ENCODE results near the gene NECAB3.

The NECAB3 gene

DNA sequence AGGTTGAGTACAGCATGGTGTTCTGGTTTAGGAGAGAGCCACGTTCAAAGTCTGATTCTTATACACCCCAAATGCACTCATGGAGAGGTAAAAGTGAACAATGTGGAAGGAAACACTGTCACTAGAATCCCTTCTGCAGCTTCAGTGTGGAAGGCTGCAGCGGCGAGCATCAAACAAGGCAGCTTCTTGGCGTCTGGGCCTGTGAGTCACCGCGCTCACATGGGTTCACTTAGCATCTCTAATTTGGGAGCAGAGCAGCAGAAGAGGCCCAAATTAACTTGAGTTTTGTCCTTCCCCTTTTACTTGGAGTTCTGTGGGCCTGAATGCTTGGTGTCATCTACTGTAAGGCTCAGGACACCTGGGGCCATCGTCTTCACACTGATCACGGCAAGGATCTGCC lies 22.9 kb upstream of the NECAB3 start:
- DNase-seq (ENCODE audit: low spot score): no peak

DNA sequence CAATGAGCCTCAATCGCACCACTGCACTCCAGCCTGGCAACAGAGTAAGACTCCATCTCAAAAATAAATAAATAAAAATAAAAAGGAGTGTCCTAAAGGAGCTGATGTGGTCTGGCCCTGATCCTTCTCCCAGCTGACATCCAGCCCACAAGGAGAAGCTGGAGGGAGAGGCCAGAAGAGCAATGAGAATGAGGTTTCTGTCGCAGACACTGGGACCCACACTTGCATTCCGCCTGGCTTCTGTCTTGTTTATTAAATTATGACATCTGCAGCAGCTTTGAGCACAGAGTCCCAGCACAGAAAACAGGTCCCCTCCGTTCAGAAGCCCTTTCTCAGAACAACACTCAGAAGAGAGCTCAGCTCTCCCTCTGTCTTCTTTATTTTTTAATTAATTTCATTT lies 22.2 kb upstream of the NECAB3 start:
- DNase-seq (ENCODE audit: low spot score): no peak

DNA sequence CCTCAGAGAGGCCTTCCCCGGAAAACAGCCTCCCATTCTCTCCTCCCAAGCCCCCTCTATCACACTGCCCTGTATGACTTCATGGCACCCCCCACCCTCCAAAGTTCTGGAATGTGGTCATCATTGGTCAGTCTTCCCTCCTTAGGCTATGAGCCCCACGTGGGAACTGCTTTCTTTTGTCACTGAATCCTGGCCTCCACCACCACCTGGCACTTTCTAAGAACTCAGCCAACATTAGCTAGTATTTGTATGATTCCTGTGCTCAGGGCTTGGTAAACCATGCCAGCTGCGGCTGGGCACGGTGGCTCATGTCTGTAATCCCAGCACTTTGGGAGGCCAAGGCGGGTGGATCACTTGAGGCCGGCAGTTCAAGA lies 20.4 kb upstream of the NECAB3 start:
- DNase-seq (ENCODE audit: low spot score): no peak

DNA sequence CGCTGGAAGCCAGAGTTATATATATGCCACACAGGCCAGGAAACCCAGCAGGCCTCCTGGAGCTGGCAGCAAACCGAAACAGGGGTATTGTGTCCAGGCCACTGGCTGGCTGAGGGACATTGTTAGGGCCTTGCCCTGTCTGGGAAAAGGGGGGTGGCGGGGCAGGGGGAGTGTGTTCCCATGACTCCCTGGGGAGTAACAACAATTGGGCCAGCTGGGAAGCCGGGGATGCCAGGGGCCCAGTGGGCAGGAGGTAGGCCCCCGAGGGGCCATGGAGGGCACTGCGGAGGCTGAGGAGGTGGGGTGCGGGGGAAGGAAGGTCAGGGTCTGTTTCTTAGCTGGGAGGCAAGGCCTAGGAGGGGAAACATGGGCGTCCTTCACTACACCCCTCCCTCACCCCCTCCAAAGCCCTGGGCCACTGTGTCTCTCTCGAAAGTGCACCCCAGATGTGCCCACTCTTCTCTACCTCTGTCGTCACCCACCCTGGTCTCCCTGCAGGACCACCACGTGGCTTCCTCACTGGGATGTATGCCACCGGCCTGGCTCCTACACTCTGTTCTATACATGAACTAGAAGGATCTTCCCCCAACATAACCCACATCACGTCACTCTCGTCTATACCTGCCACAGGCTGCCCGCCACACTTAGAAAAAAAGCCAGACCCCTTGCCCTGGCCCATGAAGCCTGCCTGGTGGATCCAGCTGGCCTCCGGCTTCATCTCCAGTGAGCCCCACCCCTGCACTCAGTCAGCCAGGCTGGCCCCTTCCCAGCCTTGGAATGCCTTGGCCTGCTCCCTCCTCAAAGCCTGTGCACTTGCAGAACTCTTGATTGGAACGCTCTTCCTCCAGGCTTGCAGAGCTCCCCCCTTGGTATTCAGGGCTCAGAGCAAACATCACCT lies 19.8 kb upstream of the NECAB3 start:
- DNase-seq (ENCODE audit: low spot score): no peak

DNA sequence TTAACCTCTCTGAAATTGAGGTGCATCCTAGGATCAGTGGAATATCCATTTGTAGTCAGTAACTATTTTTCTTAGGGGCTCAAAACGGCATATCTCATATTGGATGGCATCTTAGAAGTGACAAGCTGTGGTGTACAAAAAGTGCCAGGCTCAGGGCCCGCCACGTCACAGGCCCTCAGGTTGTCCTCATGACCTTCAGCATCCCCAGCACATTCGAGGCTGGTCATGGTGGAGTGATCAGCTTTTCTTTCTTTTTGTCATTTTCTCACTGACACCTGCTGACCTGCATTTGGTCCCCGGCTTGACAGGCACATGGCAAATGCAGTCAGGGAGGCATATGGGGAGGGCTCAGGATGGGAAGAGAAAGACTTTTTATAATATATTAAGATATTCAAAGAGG lies 19.1 kb upstream of the NECAB3 start:
- no peak for DNase-seq (ENCODE audit: low spot score)

DNA sequence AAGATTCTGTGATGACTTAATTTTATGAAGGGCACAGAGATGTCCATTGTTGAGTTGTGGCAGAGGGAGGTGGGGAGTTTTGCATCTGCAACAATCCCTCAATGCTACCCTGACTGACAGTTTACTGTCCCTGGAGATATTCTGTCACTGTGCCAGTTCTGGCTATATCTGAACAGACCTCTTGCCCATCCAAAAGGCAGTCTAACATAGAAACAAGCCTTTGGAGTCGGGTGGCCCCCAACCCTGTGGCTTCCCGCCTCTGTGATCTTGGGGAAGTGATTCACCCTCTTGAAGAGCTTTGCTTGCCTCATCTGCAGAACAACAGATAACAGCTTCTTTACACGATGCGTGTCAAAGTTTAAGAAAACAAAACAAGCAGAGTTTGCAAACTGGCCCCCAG lies 15.7 kb upstream of the NECAB3 start:
- DNase-seq (ENCODE audit: low spot score): peak; percentile 36

DNA sequence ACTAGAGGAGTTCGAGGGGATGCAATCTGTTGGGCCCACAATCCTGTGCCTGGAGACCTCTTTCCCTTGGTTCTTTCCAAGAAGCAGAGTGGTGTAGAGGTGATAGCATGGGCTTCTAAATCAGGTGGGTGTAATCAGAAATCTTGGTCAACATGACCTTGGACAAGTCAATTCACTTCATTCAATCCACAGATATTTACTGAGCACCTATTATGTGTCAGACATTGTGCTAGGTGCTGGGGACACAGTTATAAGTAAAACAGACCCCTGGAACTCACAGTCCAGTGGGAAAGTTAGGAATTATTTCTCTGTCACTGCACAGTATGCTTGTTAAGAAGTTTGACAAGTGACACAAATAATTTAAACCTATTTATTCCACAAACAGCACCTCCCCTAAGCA lies 15.3 kb upstream of the NECAB3 start:
- no peak for DNase-seq (ENCODE audit: low spot score)

DNA sequence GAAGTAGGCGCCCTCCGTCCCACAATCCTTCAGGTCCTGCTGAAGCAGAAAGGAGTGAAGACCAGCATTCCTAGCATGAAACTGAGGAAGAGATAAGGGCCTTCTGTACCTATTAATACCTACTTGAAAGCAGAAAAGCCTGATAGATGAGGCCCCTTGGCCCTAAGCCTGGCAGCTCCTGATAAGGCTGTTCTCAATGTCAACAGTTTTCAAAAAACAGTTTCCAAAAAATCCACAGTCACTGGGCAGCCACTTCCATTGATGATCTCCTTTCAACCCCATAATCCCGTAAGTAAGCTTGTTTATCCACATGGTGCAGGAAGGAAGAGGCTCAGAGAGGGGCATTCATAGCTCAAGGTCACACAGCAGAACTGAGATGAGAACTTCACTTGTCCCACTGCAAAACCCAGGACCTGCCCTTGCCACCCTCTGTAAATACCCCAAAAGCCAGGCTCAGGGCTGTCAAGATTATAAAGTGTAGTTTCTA lies 14.8 kb upstream of the NECAB3 start:
- DNase-seq (ENCODE audit: low spot score): no peak

DNA sequence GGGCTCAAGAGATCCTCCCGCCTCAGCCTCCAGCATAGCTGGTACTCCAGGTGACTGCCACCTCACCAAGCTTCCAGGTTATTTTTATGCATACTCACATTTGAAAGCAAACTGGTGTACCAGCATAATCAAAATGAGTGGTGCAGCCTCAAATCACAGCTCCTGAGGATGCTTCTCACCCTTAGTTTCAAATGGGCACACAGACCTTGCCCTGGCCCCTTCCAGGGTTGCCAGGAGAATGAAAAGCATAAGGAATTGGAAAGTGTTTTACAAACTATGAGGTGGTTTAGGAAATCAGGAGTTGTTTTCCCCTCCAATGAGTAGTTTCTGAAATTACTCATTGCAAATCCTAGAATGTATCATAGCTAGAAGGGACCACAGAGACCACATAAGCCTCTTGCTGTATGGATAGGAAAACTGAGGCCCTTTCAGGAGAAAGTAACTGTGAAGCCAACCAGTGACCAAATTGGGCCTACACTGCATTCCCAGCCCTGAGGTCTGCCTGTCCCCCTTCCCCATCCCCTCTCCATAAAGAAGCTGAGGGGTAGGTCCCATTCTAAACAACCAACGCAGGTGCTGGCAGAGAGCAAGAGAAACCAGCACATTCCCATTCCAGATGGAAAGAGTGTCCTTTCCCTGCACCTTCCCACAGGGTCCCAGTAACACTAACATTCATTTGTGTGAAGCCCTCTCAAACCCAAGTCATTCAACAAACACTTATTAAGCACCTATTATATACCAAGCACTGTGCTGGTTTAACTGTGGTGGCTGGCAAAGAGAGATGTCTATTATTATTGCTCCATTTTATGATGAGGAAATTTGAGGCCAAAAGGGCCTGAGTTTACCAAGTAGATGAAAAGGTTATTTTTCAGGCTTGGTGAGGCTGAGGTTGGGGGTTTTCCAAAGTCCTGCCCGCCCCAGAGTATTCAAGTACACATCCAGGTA lies 14.0 kb upstream of the NECAB3 start:
- no peak for DNase-seq (ENCODE audit: low spot score)

DNA sequence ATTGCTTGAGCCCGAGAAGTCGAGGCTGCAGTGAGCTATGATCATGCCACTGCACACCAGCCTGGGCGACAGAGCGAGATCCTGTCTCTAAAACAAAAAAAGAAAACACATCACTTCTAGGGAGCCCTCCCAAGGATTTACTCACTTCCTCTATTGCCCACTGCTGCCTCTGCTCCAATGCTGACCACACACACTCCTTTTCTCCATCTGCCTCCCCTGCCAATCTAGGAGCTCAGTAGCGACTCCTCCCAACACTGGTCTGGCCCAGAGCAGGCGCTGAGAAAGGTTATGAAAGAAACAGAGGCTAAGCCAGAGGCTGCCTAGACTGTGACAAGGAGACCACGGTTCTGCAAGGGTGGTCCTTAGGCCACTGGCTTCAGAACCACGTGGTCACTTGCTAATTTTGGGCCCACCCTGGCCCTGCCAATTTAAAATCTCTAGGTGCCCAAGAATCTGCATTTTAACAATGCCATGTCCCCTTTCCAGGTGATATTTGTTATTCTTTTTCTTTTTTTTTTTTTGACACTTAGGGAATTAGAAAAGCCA lies 13.2 kb upstream of the NECAB3 start:
- no peak for DNase-seq (ENCODE audit: low spot score)

DNA sequence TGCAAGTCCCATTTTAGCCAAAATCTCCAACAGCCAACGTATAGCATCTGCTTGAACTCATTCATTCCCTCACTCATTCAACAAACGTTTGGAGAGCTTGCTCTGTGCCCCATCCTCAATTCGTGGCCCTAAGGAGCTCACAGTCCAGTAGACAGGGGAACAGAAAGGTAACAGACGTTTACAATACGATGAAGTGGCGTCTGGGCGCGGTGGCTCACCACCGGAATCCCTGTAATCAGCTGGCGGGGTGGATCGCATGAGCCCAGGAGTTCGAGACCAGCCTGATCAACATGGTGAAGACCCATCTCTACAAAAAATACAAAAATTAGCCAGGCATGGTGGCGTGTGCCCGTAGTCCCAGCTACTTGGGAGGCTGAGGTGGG lies 12.7 kb upstream of the NECAB3 start:
- no peak for DNase-seq (ENCODE audit: low spot score)

DNA sequence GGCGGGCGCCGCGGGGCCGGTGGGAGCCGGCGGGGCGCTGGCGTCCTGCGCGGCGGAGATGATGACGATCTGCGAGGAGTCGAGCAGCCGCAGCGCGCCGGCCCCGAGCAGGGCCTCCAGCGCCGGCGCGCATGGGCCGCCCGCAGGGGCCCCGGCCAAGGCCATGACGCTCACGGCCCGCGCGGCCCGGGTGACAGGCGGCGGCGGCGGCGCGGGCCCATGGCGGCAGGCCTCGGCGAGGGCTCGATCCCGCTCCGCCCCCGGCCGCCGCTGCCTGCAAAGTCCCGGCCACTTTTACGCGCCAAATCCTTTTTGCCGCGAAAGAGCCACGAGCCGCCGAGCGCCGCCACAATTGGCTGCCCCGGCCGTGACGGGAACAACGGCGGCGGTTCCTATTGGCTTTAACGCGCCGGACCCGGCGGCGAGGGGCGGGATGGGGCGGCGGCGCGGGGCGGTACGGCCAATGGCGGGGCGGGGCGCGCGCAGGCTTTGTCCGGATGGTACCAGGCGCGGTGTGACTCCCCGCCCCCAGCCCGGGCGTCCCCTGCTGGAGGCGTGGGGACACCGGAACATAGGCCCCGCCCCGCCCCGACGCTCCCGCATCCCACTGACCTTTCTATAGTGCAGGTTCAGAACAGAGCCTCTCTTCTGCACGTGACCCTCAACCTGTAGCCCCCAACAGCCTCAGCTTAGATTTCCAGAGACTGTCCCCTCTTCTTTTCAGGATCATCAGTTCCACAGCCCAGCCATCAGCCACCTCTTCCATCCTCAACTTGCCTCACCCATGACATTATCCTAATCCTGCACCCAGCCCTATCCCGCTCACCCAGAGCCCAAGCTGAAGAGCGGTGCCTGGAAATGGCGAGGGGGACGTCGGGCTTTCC lies 12.1 kb upstream of the NECAB3 start, which contains the start of gene E2F1:
Gene E2F1, minus strand, starts transcription at position 286 of the 884 bp plus-strand sequence. Its CDS starts 121 bp downstream, at position 165.
- peak; percentile 84 for DNase-seq (ENCODE audit: low spot score)

DNA sequence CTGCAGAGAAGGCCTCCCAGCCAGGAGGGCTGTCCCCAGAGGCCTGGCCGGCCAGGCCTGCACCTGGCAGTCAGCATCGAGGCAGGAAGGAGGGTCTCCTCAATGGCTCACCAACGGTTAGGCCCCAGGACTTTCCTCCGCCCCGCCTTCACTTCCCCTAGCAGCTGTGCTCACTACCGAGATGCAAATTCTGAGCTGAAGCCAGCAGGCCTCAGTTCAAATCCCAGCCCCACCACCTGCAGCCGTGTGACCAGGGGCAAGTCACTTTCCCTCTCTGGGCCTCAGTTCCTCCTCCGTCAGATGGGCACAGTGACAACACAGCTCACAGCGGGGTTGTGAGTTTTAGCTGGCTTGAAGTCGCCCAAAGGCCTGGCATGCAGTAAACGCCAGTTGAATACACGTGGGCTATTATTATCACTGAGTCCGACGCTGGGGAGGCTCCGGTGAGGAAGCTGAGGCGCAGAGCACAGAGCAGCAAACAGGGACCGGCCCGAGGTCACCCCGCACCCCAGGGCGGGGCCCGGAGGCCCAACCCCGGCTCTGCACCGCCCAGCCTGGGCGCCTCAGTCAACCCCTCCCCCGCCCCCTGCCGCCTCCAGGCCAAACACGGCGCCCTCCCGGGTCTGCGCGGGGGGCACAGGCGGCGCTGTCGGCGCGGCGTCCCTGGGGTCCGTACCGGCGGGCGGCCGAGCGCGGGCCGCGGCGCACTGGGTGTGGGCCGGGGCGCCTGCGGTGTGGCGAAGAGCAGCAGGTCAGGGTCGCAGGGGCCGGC lies 11.3 kb upstream of the NECAB3 start:
- DNase-seq (ENCODE audit: low spot score): no peak

DNA sequence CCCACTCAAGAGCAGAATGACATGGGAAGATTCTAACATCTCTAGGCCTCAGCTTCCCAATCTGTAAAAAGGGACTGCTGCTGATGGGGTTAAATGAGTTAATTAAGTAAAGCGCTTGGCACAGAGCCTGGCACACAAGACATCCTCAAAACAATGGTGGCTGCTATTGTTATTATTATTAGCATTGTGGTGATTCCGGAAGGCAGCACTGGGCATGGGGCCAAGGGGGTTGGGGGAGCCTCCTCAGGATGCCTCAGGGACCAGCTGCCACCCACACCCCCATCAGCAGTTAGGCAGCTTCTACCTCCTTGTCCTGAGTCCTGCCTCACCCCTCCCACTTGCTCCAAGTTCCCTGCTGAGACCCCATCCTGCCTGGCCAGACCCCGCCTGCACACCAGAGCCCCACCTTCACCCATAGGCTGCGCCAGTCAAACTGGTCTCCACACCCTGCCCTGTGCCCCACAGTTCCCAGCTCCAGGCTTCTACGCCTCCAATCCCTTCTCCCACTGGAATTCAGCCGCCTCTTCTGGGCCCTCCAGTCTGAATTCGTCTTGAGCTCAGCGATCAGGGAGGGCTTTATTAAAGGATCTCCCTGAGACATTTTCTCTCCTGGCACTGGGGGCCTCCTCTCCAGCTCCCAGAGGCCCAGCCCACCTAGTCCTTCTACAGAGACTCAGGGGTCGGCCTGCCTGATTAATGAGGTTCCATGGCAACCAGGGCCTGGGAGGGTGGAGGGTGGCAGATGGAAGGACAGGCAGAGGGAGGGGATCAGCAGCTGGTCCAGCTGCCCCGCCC lies 10.5 kb upstream of the NECAB3 start:
- peak; percentile 49 for DNase-seq (ENCODE audit: low spot score)

DNA sequence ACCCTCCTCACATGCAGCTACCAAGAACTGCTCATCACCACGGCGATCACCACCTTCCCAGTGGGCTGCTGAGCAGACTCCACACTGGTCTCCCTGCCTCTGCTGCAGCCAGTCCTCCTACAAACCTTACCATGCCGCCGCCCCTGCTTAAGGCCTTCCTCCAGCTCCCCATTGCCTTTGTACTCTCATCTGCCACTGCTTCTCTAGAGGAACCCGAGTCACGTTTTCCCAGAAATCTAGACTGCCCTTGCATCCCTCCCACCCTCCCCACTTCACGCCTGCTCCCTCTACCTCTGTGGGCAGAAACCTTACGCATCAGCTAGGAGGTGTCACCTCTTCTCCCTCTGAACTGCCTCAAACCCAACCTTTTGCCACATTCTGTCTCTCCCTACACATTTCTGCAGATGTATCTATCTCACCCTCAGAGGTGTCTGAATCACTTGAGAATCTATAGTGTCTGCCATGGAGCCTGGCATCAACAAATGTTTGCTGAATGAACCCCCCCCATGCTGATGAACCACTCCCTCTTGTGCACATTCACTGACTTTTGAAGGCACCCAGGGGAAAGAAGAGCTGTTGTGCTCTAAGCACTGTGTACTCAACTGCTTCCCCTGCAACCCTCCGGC lies 7.6 kb upstream of the NECAB3 start:
- DNase-seq (ENCODE audit: low spot score): no peak

DNA sequence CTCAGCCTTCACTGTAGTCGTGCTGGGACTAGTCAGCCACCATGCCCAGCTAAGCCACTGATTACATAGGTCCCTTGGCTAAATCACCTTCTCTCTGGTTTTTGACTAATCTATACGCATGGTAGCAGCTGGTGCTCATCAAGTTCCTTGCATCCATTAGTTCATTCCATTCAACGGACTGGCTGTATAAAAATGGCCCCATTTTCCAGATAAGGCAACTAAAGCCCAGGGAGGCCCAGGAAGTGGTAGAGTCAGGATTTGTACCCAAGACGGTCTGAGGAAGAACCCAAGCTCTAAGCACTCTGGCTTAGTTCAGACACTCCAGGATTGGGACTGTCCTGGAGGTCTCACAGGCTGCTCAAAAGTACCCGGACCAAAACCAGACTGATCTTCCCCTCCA lies 7.1 kb upstream of the NECAB3 start:
- no peak for DNase-seq (ENCODE audit: low spot score)

DNA sequence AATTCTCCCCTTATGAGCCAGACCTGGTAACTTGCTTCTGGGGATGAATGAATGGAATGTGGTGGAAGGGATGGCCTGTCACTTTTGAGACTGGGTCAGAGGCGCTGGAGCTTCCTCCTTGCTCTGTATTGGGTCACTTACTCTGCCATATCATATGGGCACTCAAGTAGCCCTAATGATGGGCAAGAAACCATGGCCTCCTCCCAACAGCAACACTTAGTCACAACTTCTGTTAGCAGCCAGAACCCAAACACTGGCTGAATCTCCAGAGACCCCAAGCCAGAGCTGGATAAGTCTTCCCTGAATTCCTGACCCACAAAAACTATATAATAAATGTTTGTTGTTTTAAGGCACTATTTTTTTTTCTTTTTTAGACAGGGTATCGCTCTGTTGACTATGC lies 6.5 kb upstream of the NECAB3 start:
- no peak for DNase-seq (ENCODE audit: low spot score)

DNA sequence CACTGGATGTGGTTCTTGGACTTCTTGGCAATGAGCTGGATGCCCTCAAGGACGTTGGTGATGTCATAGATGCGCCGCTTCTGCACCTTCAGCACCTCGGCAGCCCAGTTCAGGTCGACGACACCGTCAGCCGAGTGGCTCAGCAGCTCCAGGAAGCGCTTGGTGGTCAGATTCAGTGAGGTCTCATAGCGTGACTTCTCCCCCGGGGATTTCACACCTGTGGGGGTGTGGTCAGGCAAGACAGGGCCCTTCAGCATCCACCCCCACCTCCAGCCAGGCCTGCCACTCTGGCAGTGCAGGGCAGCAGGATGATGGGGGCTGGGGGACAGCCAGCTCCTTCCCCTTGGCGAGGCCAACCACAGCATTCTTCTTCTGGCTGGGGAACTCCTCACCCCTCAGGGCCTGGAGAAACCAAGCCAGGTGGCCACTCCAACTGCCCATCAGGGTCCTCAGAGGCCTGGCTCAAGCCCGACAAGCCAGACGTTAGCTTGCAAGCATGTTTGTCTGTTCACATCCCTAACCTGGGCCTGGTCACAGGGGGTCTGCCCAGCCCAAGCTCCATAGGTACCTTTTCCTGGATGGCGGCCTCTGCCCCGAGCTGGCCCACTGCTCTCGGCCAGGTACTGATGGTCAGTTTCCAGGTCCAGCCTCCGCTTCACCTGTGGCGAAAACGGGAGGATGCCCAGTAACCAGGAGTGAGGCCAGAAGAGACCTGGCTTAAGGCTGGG lies 5.7 kb upstream of the NECAB3 start:
- DNase-seq (ENCODE audit: low spot score): no peak

Data from kidney capillary endothelial cell (primary cell).